ENCODE measurements around the gene PEAK3. TPM values are rescaled to one million over a fixed set of nuclear protein-coding genes. Genes with fewer than 3 reads are reported as not detected.

The PEAK3 gene
- total and polyA plus RNA-seq, 2 donors (not counting 1 experiment from before 2014, with no cell fraction given) = not detected

DNA sequence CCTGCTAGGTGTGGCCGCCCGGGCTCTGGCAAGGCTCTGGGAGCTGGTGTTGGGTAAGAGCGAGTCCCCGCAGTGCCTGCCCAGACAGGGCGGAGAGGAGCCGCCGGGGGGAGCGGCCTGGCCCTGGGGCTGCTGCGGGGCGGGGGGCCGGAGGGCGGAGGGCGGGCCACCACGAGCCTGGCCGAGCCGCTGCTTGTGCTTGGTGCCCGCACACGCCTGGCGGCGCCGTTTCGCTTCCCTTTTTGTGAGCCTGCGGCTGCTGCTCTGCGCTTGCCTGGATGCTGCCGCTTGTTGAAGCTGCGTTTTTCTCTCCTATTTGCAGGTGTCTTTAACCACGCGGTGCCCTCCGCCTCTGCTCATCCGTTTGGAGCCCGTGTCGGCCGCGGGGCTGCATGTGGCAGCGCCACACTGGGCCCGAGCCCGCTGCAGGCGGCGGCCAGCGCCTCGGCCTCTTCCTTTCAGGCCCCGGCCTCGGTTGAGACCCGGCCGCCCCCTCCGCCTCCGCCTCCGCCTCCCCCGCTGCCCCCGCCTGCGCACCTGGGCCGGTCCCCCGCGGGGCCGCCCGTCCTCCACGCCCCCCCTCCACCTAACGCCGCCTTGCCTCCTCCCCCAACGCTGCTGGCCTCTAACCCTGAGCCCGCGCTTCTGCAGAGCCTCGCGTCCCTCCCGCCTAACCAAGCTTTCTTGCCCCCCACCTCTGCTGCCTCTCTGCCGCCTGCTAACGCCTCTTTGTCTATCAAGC lies 54.4 kb downstream of the PEAK3 start:
- Histone ChIP-seq H3K9ac (ENCODE audit: insufficient read depth, low read length) (no peak overlapping the region), H3K27ac (ENCODE audit: insufficient read depth, low read length) (no peak overlapping the region), H3K9me3 (ENCODE audit: control insufficient read depth, insufficient read depth, low read depth, low read length) (no peaks in the 10 kb centered on the region), H2AFZ (ENCODE audit: low read length) (no peak overlapping the region), H3K36me3 (ENCODE audit: control insufficient read depth, insufficient read depth, low read length) (peaks cover 46% of the 10 kb centered on the region), H3K79me2 (ENCODE audit: control insufficient read depth, insufficient read depth, low read length) (peaks cover 7% of the 10 kb centered on the region), H3K4me1 (ENCODE audit: control insufficient read depth, extremely low read depth, insufficient read depth, low read length) (no peaks in the 10 kb centered on the region), H3K4me2 (ENCODE audit: extremely low read depth, insufficient read depth, low read length) (no peak overlapping the region), H4K20me1 (ENCODE audit: control insufficient read depth, extremely low read depth, insufficient read depth, low read length) (no peaks in the 10 kb centered on the region), H3K27me3 (ENCODE audit: control insufficient read depth, insufficient read depth, low read length) (no peaks in the 10 kb centered on the region), H3K4me3 (replicated peaks in 1 of 4; ENCODE audit: control extremely low read depth in 1 of 4, insufficient read depth in 1 of 4, low read depth in 3 of 4, low read length in 4 of 4) (no peak overlapping the region)
- TF ChIP-seq, protein P1, sequence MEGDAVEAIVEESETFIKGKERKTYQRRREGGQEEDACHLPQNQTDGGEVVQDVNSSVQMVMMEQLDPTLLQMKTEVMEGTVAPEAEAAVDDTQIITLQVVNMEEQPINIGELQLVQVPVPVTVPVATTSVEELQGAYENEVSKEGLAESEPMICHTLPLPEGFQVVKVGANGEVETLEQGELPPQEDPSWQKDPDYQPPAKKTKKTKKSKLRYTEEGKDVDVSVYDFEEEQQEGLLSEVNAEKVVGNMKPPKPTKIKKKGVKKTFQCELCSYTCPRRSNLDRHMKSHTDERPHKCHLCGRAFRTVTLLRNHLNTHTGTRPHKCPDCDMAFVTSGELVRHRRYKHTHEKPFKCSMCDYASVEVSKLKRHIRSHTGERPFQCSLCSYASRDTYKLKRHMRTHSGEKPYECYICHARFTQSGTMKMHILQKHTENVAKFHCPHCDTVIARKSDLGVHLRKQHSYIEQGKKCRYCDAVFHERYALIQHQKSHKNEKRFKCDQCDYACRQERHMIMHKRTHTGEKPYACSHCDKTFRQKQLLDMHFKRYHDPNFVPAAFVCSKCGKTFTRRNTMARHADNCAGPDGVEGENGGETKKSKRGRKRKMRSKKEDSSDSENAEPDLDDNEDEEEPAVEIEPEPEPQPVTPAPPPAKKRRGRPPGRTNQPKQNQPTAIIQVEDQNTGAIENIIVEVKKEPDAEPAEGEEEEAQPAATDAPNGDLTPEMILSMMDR (conservative IDR thresholded peaks at IDR 0.05 in 1 of 2, IDR thresholded peaks at IDR 0.05 in 1 of 2; ENCODE audit: low read depth in 1 of 2, low read length in 2 of 2) = no peak
- TF ChIP-seq EZH2 (IDR thresholded peaks at IDR 0.05; ENCODE audit: low read length, missing control alignments) = no peak
- DNase-seq (ENCODE audit: low read depth in 2 of 2) = no peak

DNA sequence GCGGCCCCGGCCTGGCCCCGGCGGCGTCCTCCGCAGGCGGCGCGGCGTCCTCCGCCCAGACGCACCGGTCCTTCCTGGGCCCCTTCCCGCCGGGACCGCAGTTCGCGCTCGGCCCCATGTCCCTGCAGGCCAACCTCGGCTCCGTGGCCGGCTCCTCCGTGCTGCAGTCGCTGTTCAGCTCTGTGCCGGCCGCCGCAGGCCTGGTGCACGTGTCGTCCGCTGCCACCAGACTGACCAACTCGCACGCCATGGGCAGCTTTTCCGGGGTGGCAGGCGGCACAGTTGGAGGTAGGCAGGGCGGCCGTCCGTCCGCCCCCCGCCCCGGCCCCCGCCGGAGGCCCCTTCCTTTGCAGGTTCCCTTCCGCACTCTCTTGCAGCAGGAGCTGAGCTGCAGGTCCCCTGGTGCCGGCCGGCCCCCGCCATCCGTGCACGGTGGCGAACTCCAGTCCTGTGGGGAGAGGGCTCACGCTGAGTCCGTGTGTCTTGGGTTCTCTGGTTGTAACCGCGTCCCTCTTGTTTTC lies 55.1 kb downstream of the PEAK3 start:
- no peaks in the 10 kb centered on the region for H3K4me1 ChIP-seq (ENCODE audit: control insufficient read depth, extremely low read depth, insufficient read depth, low read length)
- H3K4me3 ChIP-seq (replicated peaks in 1 of 4; ENCODE audit: control extremely low read depth in 1 of 4, insufficient read depth in 1 of 4, low read depth in 3 of 4, low read length in 4 of 4) = no peak overlapping the region
- H3K9ac ChIP-seq (ENCODE audit: insufficient read depth, low read length) = no peak overlapping the region
- TF ChIP-seq, protein P1 (conservative IDR thresholded peaks at IDR 0.05 in 1 of 2, IDR thresholded peaks at IDR 0.05 in 1 of 2; ENCODE audit: low read depth in 1 of 2, low read length in 2 of 2) = no peak
- TF ChIP-seq EZH2 (IDR thresholded peaks at IDR 0.05; ENCODE audit: low read length, missing control alignments) = no peak
- H2AFZ ChIP-seq (ENCODE audit: low read length) = no peak overlapping the region
- H3K36me3 ChIP-seq (ENCODE audit: control insufficient read depth, insufficient read depth, low read length) = peaks cover 45% of the 10 kb centered on the region
- DNase-seq (ENCODE audit: low read depth in 2 of 2) = no peak
- H3K79me2 ChIP-seq (ENCODE audit: control insufficient read depth, insufficient read depth, low read length) = peaks cover 4% of the 10 kb centered on the region
- H4K20me1 ChIP-seq (ENCODE audit: control insufficient read depth, extremely low read depth, insufficient read depth, low read length) = no peaks in the 10 kb centered on the region
- H3K27me3 ChIP-seq (ENCODE audit: control insufficient read depth, insufficient read depth, low read length) = no peaks in the 10 kb centered on the region
- H3K4me2 ChIP-seq (ENCODE audit: extremely low read depth, insufficient read depth, low read length) = no peak overlapping the region
- H3K27ac ChIP-seq (ENCODE audit: insufficient read depth, low read length) = no peak overlapping the region
- H3K9me3 ChIP-seq (ENCODE audit: control insufficient read depth, insufficient read depth, low read depth, low read length) = no peaks in the 10 kb centered on the region

DNA sequence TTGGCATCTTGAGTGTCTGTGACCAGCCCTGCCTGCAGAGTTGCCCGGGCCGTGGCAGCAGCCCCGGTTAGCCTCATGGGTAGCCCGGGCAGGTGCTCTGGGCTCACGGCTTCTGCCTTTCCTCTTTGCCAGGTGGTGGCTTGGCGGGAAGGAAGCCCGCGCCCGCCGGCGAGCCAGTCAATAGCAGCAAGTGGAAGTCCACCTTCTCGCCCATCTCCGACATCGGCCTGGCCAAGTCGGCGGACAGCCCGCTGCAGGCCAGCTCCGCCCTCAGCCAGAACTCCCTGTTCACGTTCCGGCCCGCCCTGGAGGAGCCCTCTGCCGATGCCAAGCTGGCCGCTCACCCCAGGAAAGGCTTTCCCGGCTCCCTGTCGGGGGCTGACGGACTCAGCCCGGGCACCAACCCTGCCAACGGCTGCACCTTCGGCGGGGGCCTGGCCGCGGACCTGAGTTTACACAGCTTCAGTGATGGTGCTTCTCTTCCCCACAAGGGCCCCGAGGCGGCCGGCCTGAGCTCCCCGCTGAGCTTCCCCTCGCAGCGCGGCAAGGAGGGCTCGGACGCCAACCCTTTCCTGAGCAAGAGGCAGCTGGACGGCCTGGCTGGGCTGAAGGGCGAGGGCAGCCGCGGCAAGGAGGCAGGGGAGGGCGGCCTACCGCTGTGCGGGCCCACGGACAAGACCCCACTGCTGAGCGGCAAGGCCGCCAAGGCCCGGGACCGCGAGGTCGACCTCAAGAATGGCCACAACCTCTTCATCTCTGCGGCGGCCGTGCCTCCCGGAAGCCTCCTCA lies 55.7 kb downstream of the PEAK3 start:
- TF ChIP-seq, protein P1 (conservative IDR thresholded peaks at IDR 0.05 in 1 of 2, IDR thresholded peaks at IDR 0.05 in 1 of 2; ENCODE audit: low read depth in 1 of 2, low read length in 2 of 2) = no peak
- TF ChIP-seq EZH2 (IDR thresholded peaks at IDR 0.05; ENCODE audit: low read length, missing control alignments) = no peak
- H3K4me3 ChIP-seq (replicated peaks in 1 of 4; ENCODE audit: control extremely low read depth in 1 of 4, insufficient read depth in 1 of 4, low read depth in 3 of 4, low read length in 4 of 4) = no peak overlapping the region
- no peaks in the 10 kb centered on the region for H3K27me3 ChIP-seq (ENCODE audit: control insufficient read depth, insufficient read depth, low read length)
- no peak overlapping the region for H3K27ac ChIP-seq (ENCODE audit: insufficient read depth, low read length)
- H4K20me1 ChIP-seq (ENCODE audit: control insufficient read depth, extremely low read depth, insufficient read depth, low read length) = no peaks in the 10 kb centered on the region
- no peak for DNase-seq (ENCODE audit: low read depth in 2 of 2)
- no peaks in the 10 kb centered on the region for H3K79me2 ChIP-seq (ENCODE audit: control insufficient read depth, insufficient read depth, low read length)
- H3K9ac ChIP-seq (ENCODE audit: insufficient read depth, low read length) = no peak overlapping the region
- H3K36me3 ChIP-seq (ENCODE audit: control insufficient read depth, insufficient read depth, low read length) = peaks cover 42% of the 10 kb centered on the region
- H3K9me3 ChIP-seq (ENCODE audit: control insufficient read depth, insufficient read depth, low read depth, low read length) = no peaks in the 10 kb centered on the region
- no peak overlapping the region for H2AFZ ChIP-seq (ENCODE audit: low read length)
- H3K4me1 ChIP-seq (ENCODE audit: control insufficient read depth, extremely low read depth, insufficient read depth, low read length) = no peaks in the 10 kb centered on the region
- H3K4me2 ChIP-seq (ENCODE audit: extremely low read depth, insufficient read depth, low read length) = no peak overlapping the region
